ENCODE measurements around the gene CFTR. TPM values are rescaled to one million over a fixed set of nuclear protein-coding genes. Genes with fewer than 3 reads are reported as not detected.

Gene CFTR
- total and polyA plus RNA-seq, 2 of the 8 experiments (the other 6 are each of a cell fraction or from before 2014, with no cell fraction given): 1.2 to 1.6 TPM

GRCh38 chr7:117565226-117565625 lies 85.4 kb downstream of the CFTR start:
- no peak overlapping the region for H2BK20ac ChIP-seq (ENCODE audit: low read length)
- no peak overlapping the region for H4K91ac ChIP-seq (replicated peaks; ENCODE audit: insufficient read length, low read length)
- H3K23ac ChIP-seq (ENCODE audit: insufficient read length): no peak overlapping the region
- H3K27ac ChIP-seq (ENCODE audit: low read depth, low read length): no peak overlapping the region
- H2BK120ac ChIP-seq (replicated peaks; ENCODE audit: low read depth, low read length): no peak overlapping the region
- no peak overlapping the region for H3K4ac ChIP-seq (replicated peaks; ENCODE audit: insufficient read length, low read depth, low read length)
- no peaks in the 10 kb centered on the region for H3K4me1 ChIP-seq (replicated peaks in 1 of 4; ENCODE audit: control insufficient read depth in 3 of 4, insufficient read depth in 4 of 4, low read length in 3 of 4)
- no peaks in the 10 kb centered on the region for H3K27me3 ChIP-seq (replicated peaks in 1 of 4; ENCODE audit: control insufficient read depth in 3 of 4, extremely low read depth in 1 of 4, insufficient read depth in 3 of 4, low read length in 3 of 4)
- no peak overlapping the region for H3K4me3 ChIP-seq (ENCODE audit: extremely low read depth in 1 of 4, insufficient read depth in 2 of 4, low read depth in 3 of 4, low read length in 4 of 4)
- ChIA-PET CTCF (ENCODE audit: partially characterized antibody) (interaction anchor here (1.0 to 1.4 kb wide), 2 partner anchors 8 to 105 kb away, joined by 4 to 5 read pairs; no protein-coding TSS in a partner anchor), POLR2A (ENCODE audit: partially characterized antibody) (interaction anchor here (1.4 kb wide), 1 partner anchor 11 kb away, joined by 5 read pairs; no protein-coding TSS in a partner anchor)
- no peak for TF ChIP-seq POLR2AphosphoS5 (IDR thresholded peaks at IDR 0.05; ENCODE audit: low read depth, low read length)
- H2AK5ac ChIP-seq (ENCODE audit: low read depth, low read length): no peak overlapping the region
- H3K4me2 ChIP-seq (ENCODE audit: insufficient read depth in 1 of 2, low read depth in 2 of 2, low read length in 2 of 2): no peak overlapping the region
- no peak overlapping the region for H2AFZ ChIP-seq (ENCODE audit: low read length)
- H4K20me1 ChIP-seq (replicated peaks in 1 of 2; ENCODE audit: control insufficient read depth in 1 of 2, insufficient read depth in 2 of 2, low read length in 2 of 2): no peaks in the 10 kb centered on the region
- H3K9me3 ChIP-seq (ENCODE audit: insufficient read depth in 2 of 2, low read depth in 1 of 2, low read length in 1 of 2): no peaks in the 10 kb centered on the region
- DNase-seq (ENCODE audit: low read depth in 1 of 2, low spot score in 2 of 2): no peak
- H3K79me1 ChIP-seq (ENCODE audit: low read depth, low read length): no peaks in the 10 kb centered on the region
- H3K36me3 ChIP-seq (ENCODE audit: control insufficient read depth in 2 of 4, insufficient read depth in 4 of 4, low read length in 3 of 4): no peaks in the 10 kb centered on the region
- no peak overlapping the region for H2BK15ac ChIP-seq (ENCODE audit: low read length)
- no peaks in the 10 kb centered on the region for H3K23me2 ChIP-seq (ENCODE audit: low read depth, low read length)
- H3K18ac ChIP-seq (ENCODE audit: extremely low read depth, low read length): no peak overlapping the region
- no peak overlapping the region for H2BK5ac ChIP-seq (ENCODE audit: low read depth, low read length)
- no peak overlapping the region for H2BK12ac ChIP-seq (ENCODE audit: low read depth, low read length)
- no peak for FAIRE-seq
- no peak overlapping the region for H3K14ac ChIP-seq (ENCODE audit: insufficient read length)
- H3K9ac ChIP-seq (replicated peaks in 1 of 4; ENCODE audit: extremely low read depth in 1 of 4, low read depth in 3 of 4, low read length in 3 of 4): no peak overlapping the region
- no peak overlapping the region for H4K8ac ChIP-seq (ENCODE audit: extremely low read depth, insufficient read depth, low read length)
- no peak overlapping the region for H3K56ac ChIP-seq (replicated peaks; ENCODE audit: insufficient read length, low read depth, low read length)
- H4K5ac ChIP-seq (ENCODE audit: insufficient read length, low read depth, low read length): no peak overlapping the region
- WGBS, 2 experiments (ENCODE audit: extremely low coverage in 1 of 2, insufficient coverage in 1 of 2, insufficient read length in 1 of 2, insufficient replicate concordance in 2 of 2, low coverage in 1 of 2, low lambda C conversion rate in 2 of 2, missing lambda C conversion rate in 1 of 2): 95 to 100% methylated on average over 1 to 4 of the region's 4 CpGs
- H3K79me2 ChIP-seq (ENCODE audit: control insufficient read depth in 1 of 2, insufficient read depth in 2 of 2, low read length in 2 of 2): no peaks in the 10 kb centered on the region
